ENCODE results near the gene PEX6. TPM values are rescaled to one million over a fixed set of nuclear protein-coding genes. Genes with fewer than 3 reads are reported as not detected.

PEX6 gene
- total RNA-seq, 2 donors from 2014 or later = 6.8 to 34.3 TPM

DNA sequence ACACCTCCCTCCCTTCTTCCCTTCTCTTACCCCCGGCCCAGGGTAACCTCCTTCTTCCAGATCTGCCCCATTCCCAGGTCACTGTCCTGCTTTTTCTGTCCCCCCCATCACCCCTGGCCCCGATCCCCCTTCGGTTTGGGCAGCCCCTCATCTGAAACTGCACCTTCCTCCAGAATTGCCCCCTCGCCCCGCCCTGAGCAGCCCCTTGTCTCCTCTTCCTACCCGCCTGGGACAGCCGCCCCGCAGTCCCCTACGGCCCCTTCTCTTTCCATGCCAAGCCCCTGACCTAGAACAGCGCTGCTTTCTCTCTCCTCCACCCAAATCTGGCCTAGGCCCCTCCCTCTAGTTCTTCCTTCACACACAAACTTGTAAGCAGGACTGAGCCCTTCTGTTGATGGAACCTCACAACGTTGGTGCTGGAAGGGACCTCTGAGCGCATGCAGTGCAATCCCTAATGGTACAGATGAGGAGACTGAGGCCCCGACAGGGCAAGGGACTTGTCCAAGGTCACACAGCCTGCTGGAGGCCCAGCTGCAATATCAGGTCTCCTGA is 6.0 kb upstream of the PEX6 start:
- TF ChIP-seq, protein P1, sequence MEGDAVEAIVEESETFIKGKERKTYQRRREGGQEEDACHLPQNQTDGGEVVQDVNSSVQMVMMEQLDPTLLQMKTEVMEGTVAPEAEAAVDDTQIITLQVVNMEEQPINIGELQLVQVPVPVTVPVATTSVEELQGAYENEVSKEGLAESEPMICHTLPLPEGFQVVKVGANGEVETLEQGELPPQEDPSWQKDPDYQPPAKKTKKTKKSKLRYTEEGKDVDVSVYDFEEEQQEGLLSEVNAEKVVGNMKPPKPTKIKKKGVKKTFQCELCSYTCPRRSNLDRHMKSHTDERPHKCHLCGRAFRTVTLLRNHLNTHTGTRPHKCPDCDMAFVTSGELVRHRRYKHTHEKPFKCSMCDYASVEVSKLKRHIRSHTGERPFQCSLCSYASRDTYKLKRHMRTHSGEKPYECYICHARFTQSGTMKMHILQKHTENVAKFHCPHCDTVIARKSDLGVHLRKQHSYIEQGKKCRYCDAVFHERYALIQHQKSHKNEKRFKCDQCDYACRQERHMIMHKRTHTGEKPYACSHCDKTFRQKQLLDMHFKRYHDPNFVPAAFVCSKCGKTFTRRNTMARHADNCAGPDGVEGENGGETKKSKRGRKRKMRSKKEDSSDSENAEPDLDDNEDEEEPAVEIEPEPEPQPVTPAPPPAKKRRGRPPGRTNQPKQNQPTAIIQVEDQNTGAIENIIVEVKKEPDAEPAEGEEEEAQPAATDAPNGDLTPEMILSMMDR (IDR thresholded peaks at IDR 0.05) = no peak
- DNase-seq (ENCODE audit: low spot score) (no peak), ATAC-seq (ENCODE audit: insufficient number of reproducible peaks, low FRiP score, low read depth) (no peak)
- H3K36me3 ChIP-seq = peaks cover 11% of the 10 kb centered on the region
- peak overlapping the region; percentile 76 to 79 for H3K27ac ChIP-seq
- no peaks in the 10 kb centered on the region for H3K27me3 ChIP-seq (replicated peaks; ENCODE audit: insufficient read depth)
- H3K9me3 ChIP-seq = no peaks in the 10 kb centered on the region
- peaks cover 32 to 53% of the 10 kb centered on the region in 2 donors for H3K4me1 ChIP-seq (ENCODE audit: control insufficient read depth in 1 of 2, low read depth in 2 of 2)
- H3K4me3 ChIP-seq = peak overlapping the region; percentile 90

DNA sequence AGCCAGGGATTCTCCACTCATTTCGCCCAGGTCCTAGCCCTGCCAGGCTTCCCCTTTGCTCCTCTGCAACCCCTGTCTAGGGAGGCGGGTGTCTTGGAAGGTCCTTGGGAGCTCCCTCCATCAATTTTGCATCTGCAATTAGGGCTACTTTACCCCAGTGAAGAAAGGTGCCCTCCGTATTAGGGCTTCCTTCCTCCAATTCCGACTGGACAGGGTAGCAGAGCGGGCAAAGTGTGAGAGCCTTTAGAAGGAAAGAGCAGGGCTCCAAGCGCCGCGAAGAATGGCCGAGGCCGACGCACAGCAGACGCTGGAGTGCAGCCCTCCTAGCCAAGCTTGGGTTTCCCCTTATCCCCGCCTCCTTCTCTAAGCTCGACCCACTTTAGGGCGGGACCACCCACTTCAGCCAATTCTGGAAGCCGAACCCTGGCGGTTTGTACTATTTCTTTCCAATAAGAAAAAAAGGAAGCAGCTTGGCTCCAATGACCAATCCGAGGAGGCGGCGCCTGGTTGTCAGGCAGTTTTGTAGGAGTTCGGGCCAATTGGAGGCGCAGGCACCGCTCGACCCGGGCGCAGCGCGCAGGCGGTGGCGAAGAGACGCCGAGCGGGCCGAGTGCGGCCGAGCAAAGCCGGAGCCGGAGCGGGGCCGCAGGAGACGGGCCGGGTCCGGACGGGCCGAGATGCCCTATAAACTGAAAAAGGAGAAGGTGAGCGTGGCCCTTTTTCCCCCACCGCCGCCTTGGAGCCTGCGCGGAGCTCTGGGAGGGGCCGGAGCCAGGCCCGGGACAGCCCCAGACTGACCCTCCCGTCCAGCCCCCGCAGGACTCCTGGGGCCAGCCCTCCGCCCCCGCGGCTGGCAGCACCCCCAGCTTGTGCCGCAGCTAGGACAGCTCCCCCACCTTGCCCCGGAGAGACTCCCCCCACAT is 5.3 kb upstream of the PEX6 start, which contains the start of gene PPP2R5D:
PPP2R5D (plus strand) TSS at position 570 of the 923 bp plus-strand sequence; CDS start at position 678, 108 bp downstream.
- DNase-seq (ENCODE audit: low spot score) (peak; percentile 97), ATAC-seq (ENCODE audit: insufficient number of reproducible peaks, low FRiP score, low read depth) (peak; percentile 98)
- no peaks in the 10 kb centered on the region for H3K27me3 ChIP-seq (replicated peaks; ENCODE audit: insufficient read depth)
- peak within 1 kb of the TSS; percentile 76 to 88 for H3K27ac ChIP-seq
- peaks cover 4% of the 10 kb centered on the region for H3K36me3 ChIP-seq
- TF ChIP-seq, protein P1 (IDR thresholded peaks at IDR 0.05) = peak; percentile 9
- peaks cover 36 to 61% of the 10 kb centered on the region in 2 donors for H3K4me1 ChIP-seq (ENCODE audit: control insufficient read depth in 1 of 2, low read depth in 2 of 2)
- no peaks in the 10 kb centered on the region for H3K9me3 ChIP-seq
- peak within 1 kb of the TSS; percentile 90 for H3K4me3 ChIP-seq

DNA sequence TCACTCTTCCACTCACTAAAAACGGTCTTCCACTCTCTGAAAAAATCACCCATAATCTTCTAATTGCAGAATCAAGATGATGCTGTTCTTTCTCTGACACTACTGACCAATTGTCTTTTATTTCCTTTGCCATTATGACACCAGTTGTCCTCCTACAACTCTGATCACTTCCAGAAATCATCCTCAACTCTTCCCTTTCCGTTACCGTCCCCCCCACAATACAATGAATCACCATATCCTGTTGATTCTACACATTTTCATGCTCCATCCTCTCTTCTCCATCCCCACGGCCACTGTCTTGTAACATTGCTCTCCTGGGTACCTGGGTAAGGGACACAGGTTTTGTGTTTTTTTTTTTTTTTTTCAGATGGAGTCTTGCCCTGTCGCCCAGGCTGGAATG is 2.9 kb upstream of the PEX6 start:
- Histone ChIP-seq H3K4me1 (ENCODE audit: control insufficient read depth in 1 of 2, low read depth in 2 of 2) (peaks cover 36 to 52% of the 10 kb centered on the region in 2 donors), H3K27me3 (replicated peaks; ENCODE audit: insufficient read depth) (no peaks in the 10 kb centered on the region), H3K36me3 (no peaks in the 10 kb centered on the region), H3K4me3 (no peak overlapping the region), H3K27ac (no peak overlapping the region), H3K9me3 (no peaks in the 10 kb centered on the region)
- no peak for DNase-seq (ENCODE audit: low spot score)
- no peak for ATAC-seq (ENCODE audit: insufficient number of reproducible peaks, low FRiP score, low read depth)
- TF ChIP-seq, protein P1 (IDR thresholded peaks at IDR 0.05) = no peak

DNA sequence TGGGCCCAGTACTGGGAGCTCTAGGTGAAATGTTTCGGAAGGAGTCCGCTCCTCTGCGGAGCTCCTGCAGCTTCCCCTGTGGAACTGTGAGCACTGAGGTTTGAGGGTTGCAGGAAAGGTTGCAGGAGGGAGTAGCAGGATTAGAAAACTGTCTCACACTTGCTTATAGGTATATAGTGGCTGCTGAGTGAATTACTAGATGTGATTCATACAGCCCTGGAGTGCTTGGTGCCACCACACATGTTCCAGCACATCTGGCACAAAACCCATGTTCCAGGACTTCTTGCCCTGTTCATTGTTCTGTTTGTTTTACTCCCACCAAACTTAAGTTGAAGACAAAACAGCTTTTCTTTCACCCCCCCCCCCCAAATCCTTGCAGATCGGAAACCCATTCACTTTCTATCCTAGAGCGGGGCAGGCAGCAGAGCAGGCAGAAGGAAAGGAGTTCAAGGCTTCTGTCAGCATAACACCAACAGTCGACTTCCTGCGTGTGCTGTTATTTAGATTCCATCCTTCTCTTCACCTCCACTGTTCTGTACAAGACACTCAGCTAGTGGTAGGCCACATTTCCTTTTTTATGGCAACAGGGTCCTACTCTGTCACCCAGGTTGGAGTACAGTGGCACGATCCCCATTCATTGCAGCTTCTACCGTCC is 669 bp upstream of the PEX6 start:
- H3K4me1 ChIP-seq (ENCODE audit: control insufficient read depth in 1 of 2, low read depth in 2 of 2) = peaks cover 17 to 40% of the 10 kb centered on the region in 2 donors
- DNase-seq (ENCODE audit: low spot score) (no peak), ATAC-seq (ENCODE audit: insufficient number of reproducible peaks, low FRiP score, low read depth) (no peak)
- H3K9me3 ChIP-seq = no peaks in the 10 kb centered on the region
- peak overlapping the region; percentile 83 to 90 for H3K27ac ChIP-seq
- no peaks in the 10 kb centered on the region for H3K36me3 ChIP-seq
- TF ChIP-seq, protein P1 (IDR thresholded peaks at IDR 0.05) = no peak
- H3K27me3 ChIP-seq (replicated peaks; ENCODE audit: insufficient read depth) = no peaks in the 10 kb centered on the region
- peak overlapping the region; percentile 75 for H3K4me3 ChIP-seq

DNA sequence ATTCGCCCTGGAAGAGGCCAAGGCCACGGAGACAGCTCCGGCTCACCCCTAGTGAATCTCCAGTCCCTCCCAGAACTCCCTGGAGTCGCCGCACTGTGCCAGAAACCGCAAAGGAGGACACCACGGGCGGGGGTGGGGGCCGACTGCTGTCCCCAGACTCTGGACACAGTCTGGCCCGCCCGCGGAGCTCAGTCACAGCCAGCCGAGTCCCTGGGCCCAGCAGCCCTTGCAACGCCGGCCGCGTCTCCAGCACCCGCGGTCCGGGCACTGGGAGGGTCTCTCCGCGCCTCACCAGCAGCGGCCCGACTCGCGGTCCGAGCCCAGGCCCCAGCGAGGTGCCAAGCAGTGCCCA is 518 bp downstream of the PEX6 start:
- TF ChIP-seq, protein P1 (IDR thresholded peaks at IDR 0.05) = no peak
- Histone ChIP-seq H3K36me3 (no peaks in the 10 kb centered on the region), H3K27me3 (replicated peaks; ENCODE audit: insufficient read depth) (no peaks in the 10 kb centered on the region), H3K4me3 (peak overlapping the region; percentile 75), H3K4me1 (ENCODE audit: control insufficient read depth in 1 of 2, low read depth in 2 of 2) (peaks cover 16 to 36% of the 10 kb centered on the region in 2 donors), H3K9me3 (no peaks in the 10 kb centered on the region), H3K27ac (peak overlapping the region; percentile 83 to 90)
- DNase-seq (ENCODE audit: low spot score) = no peak
- ATAC-seq (ENCODE audit: insufficient number of reproducible peaks, low FRiP score, low read depth) = no peak
